ENCODE data around the gene HS2ST1.

DNA sequence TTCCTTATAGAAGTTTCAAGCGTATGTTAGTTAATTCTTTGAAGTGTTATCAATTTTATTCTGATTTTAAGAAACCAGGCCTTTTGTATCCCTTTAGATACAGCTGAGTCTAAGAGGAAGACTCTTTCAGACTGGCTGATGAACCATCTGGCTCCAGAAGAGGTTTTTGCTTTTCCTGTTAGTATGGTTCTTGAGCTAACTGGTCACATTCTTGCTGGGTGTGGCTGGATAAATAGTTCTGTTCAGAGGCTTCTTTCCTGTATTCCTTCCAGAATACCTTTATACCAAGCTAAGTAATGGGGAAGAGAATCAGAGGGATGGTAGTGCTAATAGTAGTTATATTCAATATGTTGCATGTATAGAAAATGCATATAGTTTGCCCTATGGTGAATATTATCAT, 12.4 kb downstream of the HS2ST1 start:
- TF ChIP-seq FOXM1 (IDR thresholded peaks at IDR 0.05; ENCODE audit: borderline replicate concordance) (no peak), ARNT (IDR thresholded peaks at IDR 0.05) (no peak)
